Smooth muscle cell (in vitro differentiated cells): ENCODE measurements around the gene SLC22A7. TPM values are rescaled to one million over a fixed set of nuclear protein-coding genes. Genes with fewer than 3 reads are reported as not detected.

Source experiments
- DNase-seq: peaks from one replicate; lab custom pipeline; 2025; ENCODE audit not compliant: unreplicated experiment; lab: John Stamatoyannopoulos, UW
- H2AFZ ChIP-seq: fragments of 200-600 bp; sonication (generic); 2 replicates; pipeline ENCODE4 v1.6.0; 2016; ENCODE audit warnings: antibody characterized with exemption, low read depth, mild to moderate bottlenecking
- H3F3A ChIP-seq: fragments of 200-600 bp; sonication (generic); 2 replicates; pipeline ENCODE4 v1.6.0; 2017; ENCODE audit warnings: antibody characterized with exemption, low read depth
- H3K27ac ChIP-seq: fragments of 200-600 bp; sonication (generic); 2 replicates; pipeline ENCODE4 v1.5.1; 2016; ENCODE audit warnings: low read depth, mild to moderate bottlenecking
- H3K27me3 ChIP-seq: fragments of 200-600 bp; sonication (generic); 2 replicates; pipeline ENCODE4 v1.6.1; 2016; ENCODE audit warnings: low read depth, mild to moderate bottlenecking
- H3K36me3 ChIP-seq: fragments of 200-600 bp; sonication (generic); 2 replicates; pipeline ENCODE4 v1.5.1; 2016; ENCODE audit warnings: low read depth
- H3K4me1 ChIP-seq: fragments of 200-600 bp; sonication (generic); 2 replicates; pipeline ENCODE4 v1.5.1; 2016; ENCODE audit warnings: low read depth
- H3K4me2 ChIP-seq: fragments of 200-600 bp; sonication (generic); 2 replicates; pipeline ENCODE4 v1.6.0; 2016; ENCODE audit warnings: mild to moderate bottlenecking
- H3K4me3 ChIP-seq: fragments of 200-600 bp; sonication (generic); 2 replicates; pipeline ENCODE4 v1.5.1; 2016; ENCODE audit warnings: mild to moderate bottlenecking
- H3K79me2 ChIP-seq: fragments of 200-600 bp; sonication (generic); 2 replicates; pipeline ENCODE4 v1.6.0; 2016; ENCODE audit warnings: low read depth, mild to moderate bottlenecking
- H3K9ac ChIP-seq: fragments of 200-600 bp; sonication (generic); 2 replicates; pipeline ENCODE4 v1.6.0; 2016; ENCODE audit warnings: low read depth
- H3K9me3 ChIP-seq: fragments of 200-600 bp; sonication (generic); replicated peaks from 2 replicates; pipeline ENCODE4 v1.5.1; 2016; ENCODE audit warnings: low read depth
- H4K20me1 ChIP-seq: fragments of 200-600 bp; sonication (generic); 2 replicates; pipeline ENCODE4 v1.6.0; 2016; ENCODE audit warnings: low read depth
- WGBS: methylation state at CpG from one replicate; pipeline ENCODE4 v1.1.7; 2016; ENCODE audit warnings: low lambda C conversion rate; 5-methylcytosine and 5-hydroxymethylcytosine counted together
- polyA plus RNA-seq: library from polyadenylated mRNA; unstranded; fragments of >200 nt; fragmentation: Nextera tagmentation; extraction: Ambion mirVana; gene quantifications from 2 replicates; pipeline ENCODE4 v1.2.1, GENCODE V29; 2016
- total RNA-seq: library from RNA; depleted of rRNA; stranded (reverse); fragments of >200 nt; gene quantifications from 2 replicates; pipeline ENCODE4 v1.2.3, GENCODE V29; 2014
- TF ChIP-seq, protein P1 (sequence below): fragments of 200-600 bp; sonication (generic); IDR thresholded peaks from 2 replicates; pipeline ENCODE4 v1.5.1; 2017; ENCODE audit warnings: borderline replicate concordance, mild to moderate bottlenecking, antibody characterized with exemption; ENCODE audit not compliant: insufficient read depth, poor library complexity, severe bottlenecking

SLC22A7 gene
- total and polyA plus RNA-seq, 2 experiments from 2014 or later, result not detected

DNA sequence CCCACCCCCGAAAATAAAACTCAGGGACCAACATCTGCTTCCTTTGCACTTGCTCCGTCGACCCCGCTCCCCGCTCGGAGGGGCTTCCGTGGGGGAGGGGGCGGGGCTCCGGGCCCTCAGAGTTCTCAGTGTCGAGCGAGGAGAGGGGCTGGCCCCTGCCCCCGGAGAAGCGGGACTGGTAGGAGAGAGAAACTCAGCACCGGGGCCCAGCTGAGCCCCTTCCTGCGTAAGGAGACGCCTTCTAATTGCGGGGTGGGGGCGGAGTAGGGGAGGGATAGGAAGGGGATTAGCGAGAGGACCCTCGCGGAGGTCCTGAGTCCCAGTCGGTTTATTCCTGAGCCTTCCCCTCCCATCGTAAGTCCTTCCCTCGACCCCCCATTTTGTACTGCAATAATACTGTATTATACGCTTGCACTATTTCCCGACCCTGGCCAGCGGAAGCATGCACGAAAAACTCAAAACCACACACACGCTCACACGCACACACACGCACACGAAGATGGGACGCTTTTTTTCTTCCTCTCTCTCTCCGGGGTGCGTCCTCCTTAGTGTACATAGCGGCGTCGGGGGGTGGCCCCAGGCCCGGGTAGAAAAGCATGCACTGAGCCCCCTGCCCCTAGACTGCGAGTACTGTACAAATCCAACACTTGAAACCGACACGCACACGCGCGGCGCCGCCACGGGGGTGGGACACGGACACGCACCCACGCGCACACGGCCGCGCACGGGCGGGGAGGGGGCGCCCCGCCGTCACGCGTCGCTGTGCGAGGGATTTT lies 22.1 kb upstream of the SLC22A7 start:
- Histone ChIP-seq H3K4me2 (peak overlapping the region; percentile 84), H4K20me1 (no peaks in the 10 kb centered on the region), H2AFZ (no peak overlapping the region), H3K9ac (no peak overlapping the region), H3F3A (no peaks in the 10 kb centered on the region), H3K27me3 (peaks cover 36% of the 10 kb centered on the region), H3K4me3 (peak overlapping the region; percentile 54), H3K36me3 (no peaks in the 10 kb centered on the region), H3K27ac (no peak overlapping the region), H3K9me3 (no peaks in the 10 kb centered on the region), H3K4me1 (peaks cover 17% of the 10 kb centered on the region), H3K79me2 (no peaks in the 10 kb centered on the region)
- WGBS, result 21% methylated on average over 52 of the region's 64 CpGs
- DNase-seq, result no peak
- TF ChIP-seq, protein P1, sequence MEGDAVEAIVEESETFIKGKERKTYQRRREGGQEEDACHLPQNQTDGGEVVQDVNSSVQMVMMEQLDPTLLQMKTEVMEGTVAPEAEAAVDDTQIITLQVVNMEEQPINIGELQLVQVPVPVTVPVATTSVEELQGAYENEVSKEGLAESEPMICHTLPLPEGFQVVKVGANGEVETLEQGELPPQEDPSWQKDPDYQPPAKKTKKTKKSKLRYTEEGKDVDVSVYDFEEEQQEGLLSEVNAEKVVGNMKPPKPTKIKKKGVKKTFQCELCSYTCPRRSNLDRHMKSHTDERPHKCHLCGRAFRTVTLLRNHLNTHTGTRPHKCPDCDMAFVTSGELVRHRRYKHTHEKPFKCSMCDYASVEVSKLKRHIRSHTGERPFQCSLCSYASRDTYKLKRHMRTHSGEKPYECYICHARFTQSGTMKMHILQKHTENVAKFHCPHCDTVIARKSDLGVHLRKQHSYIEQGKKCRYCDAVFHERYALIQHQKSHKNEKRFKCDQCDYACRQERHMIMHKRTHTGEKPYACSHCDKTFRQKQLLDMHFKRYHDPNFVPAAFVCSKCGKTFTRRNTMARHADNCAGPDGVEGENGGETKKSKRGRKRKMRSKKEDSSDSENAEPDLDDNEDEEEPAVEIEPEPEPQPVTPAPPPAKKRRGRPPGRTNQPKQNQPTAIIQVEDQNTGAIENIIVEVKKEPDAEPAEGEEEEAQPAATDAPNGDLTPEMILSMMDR, result no peak

DNA sequence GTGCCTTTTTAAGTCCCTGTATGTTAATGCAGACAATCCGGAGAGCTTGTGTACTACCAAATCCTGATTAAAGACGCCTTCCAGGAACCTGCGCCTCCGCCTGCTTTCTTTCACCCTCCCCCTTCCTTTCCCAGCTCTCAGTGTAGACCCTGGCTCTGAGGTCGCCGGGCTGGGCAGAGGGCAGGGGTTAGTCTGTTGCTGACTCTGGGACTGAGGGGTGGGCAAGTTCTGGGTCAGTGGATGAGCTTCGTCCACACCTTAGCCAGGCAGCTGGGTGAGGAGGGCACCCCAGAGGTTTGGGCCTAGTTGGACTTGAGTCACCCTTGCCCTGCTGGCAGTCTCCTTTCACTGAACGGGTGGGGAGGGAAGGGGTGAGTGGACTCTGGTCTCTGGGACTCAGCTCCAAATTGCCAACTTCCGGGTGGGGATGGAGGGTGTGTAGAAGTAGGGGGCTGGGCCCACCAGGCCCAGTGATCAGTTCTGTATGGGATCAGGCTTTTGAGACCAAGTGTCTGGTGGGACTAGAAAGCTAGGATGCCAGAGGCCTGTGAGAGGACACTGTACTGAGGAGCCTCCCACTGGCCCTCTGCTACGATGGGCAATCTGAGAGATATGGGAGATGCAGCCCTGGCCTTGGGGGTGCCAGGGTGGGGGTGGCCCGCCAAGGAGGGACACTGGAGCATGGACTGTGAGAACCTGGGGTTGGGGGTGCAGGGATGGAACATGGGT lies 21.3 kb upstream of the SLC22A7 start:
- no peaks in the 10 kb centered on the region for H3K36me3 ChIP-seq
- no peak overlapping the region for H3K9ac ChIP-seq
- TF ChIP-seq, protein P1, result no peak
- H3K4me2 ChIP-seq, result peak overlapping the region; percentile 84
- WGBS, result 73% methylated on average over 11 of the region's 11 CpGs
- H3K9me3 ChIP-seq, result no peaks in the 10 kb centered on the region
- no peak overlapping the region for H2AFZ ChIP-seq
- no peaks in the 10 kb centered on the region for H3K79me2 ChIP-seq
- H3F3A ChIP-seq, result no peaks in the 10 kb centered on the region
- no peak overlapping the region for H3K4me3 ChIP-seq
- H3K27ac ChIP-seq, result no peak overlapping the region
- no peaks in the 10 kb centered on the region for H4K20me1 ChIP-seq
- H3K27me3 ChIP-seq, result peaks cover 36% of the 10 kb centered on the region
- DNase-seq, result no peak
- H3K4me1 ChIP-seq, result peaks cover 17% of the 10 kb centered on the region

DNA sequence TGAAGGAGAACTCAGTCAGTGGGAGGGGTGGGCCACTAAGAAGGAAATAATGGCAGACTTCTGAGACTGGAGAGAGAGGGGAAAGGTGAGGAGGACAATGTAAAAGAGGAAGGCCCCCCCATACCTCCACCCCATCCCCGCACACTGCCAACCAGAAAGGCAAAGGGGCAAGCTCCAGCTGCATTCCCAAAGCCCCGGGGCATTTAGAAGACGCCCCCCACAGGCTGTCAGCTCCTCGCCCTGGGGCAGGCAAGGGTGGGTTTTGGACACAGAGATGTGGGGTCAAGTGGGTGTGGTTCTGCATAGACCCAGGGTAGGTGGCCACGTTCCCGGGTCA lies 20.8 kb upstream of the SLC22A7 start:
- WGBS, result 95% methylated on average over 6 of the region's 6 CpGs
- Histone ChIP-seq H3K4me3 (no peak overlapping the region), H4K20me1 (no peaks in the 10 kb centered on the region), H3F3A (no peaks in the 10 kb centered on the region), H3K27ac (no peak overlapping the region), H3K9me3 (no peaks in the 10 kb centered on the region), H3K4me2 (no peak overlapping the region), H3K9ac (no peak overlapping the region), H3K36me3 (no peaks in the 10 kb centered on the region), H2AFZ (no peak overlapping the region), H3K27me3 (peaks cover 34% of the 10 kb centered on the region), H3K79me2 (no peaks in the 10 kb centered on the region), H3K4me1 (peaks cover 17% of the 10 kb centered on the region)
- DNase-seq, result no peak
- TF ChIP-seq, protein P1, result no peak
